ENCODE results near the gene KRTAP2-3.
"Not testable (repeated sequence)": the region's sequence is repeated elsewhere in the genome, so short reads cannot be mapped to it uniquely, and the experiment has no call there.

KRTAP2-3 gene

GRCh38 chr17:41071606-41072360, 11.9 kb upstream of the KRTAP2-3 start:
- DNase-seq (ENCODE audit: low read depth, low spot score): no peak
- no peak overlapping the region for H3K4me3 ChIP-seq (ENCODE audit: low read length)

DNA sequence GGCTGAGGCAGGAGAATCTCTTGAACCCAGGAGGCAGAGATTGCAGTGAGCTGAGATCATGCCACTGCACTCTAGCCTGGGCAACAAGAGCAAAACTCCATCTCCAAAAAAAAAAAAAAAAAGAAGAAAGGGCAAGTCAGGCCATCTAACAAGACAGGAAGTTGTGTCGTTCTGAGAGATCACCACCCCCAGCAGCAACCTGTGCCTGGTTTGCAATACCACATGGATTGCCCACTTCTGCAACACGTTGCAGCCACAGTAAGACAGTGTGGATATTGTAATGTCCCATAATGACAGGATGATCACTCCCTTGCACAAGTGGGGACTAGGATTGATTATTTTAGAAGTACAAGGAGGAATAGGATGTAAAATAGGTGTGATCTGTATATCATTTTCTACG, 9.1 kb upstream of the KRTAP2-3 start:
- H3K4me3 ChIP-seq (ENCODE audit: low read length): no peak overlapping the region
- DNase-seq (ENCODE audit: low read depth, low spot score): no peak

DNA sequence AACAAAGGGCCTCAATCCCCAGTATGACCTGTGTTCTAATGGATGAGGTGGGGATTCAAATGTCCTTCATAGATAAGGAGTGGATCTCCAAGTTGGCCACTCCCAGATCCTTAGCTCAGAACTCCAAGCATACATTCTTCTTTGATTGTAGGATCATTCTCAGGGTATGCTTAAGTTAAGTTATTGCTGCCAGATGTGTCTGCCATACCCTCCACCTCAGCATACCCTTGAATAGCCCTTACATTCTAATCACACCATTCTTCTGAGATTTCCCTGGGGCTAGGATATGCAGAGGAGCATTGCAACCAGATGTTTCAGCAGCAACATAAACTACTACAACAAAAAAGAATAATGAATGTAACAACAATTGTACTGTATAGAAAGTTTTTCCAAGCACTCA, 7.4 kb upstream of the KRTAP2-3 start:
- no peak overlapping the region for H3K4me3 ChIP-seq (ENCODE audit: low read length)
- DNase-seq (ENCODE audit: low read depth, low spot score): no peak

DNA sequence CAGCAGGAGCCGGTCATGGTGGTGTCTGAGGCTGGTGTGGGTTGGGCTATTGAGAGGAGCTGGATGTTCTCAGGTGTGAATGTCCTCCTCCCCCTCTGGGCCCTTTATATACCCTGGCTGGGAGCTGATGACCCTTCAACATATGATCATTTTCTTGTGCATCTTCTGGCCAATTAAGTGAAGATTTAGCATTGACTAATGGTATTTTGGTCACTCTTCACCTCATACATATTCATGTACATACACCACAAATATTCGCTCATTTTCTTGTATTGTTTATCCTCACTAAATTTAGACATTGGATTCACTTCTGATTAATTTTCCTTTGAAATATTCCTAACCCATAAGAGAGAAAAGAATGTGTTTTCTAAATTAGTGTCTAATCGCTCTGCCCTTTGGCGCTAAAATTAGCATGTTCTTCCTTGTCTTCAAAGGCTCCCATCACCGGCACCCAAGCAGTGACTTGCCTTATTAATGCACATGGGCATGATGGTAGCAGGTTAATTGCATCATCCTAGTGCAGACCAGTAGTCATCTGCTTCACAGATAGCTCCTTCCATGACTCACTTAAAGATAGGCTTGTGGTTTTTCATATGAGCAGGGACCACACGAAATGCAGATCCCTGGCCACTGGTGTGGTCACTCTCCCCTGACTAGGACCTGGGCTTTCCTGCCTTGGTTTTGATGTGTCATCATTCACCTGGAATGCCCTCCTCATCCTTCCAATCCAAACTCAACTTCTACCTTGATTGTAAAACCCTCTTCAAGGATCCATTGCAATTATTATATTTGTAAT, 6.1 kb upstream of the KRTAP2-3 start, which contains the start of gene KRTAP2-4:
TSS of gene KRTAP2-4 (minus strand) at position 51 of the 796 bp plus-strand sequence. CDS start at position 17, 34 bp downstream.
- DNase-seq (ENCODE audit: low read depth, low spot score): no peak
- H3K4me3 ChIP-seq (ENCODE audit: low read length): no peak within 1 kb of the TSS

GRCh38 chr17:41065016-41065689, 5.2 kb upstream of the KRTAP2-3 start:
- not testable (repeated sequence) for H3K4me3 ChIP-seq (ENCODE audit: low read length); DNase-seq (ENCODE audit: low read depth, low spot score)

DNA sequence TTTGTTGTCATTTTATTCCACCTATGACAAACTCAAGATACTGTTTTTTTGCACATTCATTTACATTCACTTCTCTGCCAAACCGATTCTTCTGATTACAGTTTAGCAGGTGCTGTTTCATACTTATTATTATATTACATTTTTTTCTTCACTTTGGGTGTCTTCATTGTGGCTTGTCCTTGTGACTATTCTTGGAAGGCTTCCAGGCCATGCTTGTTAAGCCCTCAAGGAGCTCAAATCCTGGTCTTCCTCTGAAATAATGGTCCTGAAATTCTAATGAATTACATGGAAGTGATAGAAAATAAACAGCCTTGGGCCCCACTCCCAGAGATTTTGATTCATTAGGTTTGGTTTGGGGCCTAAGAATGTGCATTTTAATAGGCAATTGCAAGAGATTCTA, 4.4 kb upstream of the KRTAP2-3 start:
- no peak for DNase-seq (ENCODE audit: low read depth, low spot score)
- no peak overlapping the region for H3K4me3 ChIP-seq (ENCODE audit: low read length)

DNA sequence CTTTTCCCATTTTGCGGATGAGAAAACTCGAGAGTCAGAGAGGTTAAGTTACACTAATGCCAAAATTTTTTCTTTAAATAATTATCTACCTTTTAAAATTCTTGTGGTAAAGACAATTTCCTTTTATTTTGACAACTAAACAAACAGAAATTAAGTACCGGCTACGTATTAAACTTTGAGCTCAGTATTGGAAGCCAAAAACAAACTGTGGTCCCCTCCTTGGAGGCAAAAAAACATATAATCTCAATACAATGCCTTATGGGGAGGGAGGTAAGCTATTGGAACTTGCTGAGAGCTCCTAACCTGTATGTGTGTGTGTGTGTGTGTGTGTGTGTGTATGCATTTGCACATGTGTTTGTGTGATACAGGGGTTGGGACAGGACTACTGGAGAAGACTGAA, 3.5 kb upstream of the KRTAP2-3 start:
- H3K4me3 ChIP-seq (ENCODE audit: low read length): no peak overlapping the region
- no peak for DNase-seq (ENCODE audit: low read depth, low spot score)

DNA sequence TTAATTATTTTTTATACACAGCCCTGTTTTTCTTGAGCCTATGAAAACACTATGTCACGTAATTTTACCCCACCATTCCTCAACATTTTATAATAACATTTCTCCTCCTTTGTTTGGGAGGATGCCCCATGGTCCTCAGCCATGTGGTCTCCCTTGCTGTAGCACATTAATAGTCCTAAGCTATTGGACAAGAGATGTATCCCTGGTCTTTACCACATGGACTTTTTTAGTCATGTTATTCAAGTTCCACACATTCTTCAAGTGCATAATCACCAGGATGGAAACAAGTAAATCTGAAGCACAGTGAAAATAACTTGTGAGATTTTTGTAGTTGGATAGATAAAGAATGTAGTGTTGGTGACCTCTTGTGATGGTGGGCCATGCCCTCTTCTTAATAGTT, 2.0 kb upstream of the KRTAP2-3 start:
- DNase-seq (ENCODE audit: low read depth, low spot score): no peak
- H3K4me3 ChIP-seq (ENCODE audit: low read length): no peak overlapping the region

- not testable (repeated sequence) for DNase-seq (ENCODE audit: low read depth, low spot score); H3K4me3 ChIP-seq (ENCODE audit: low read length)
Observed at GRCh38 chr17:41059276-41060051, 450 bp downstream of the KRTAP2-3 start.

GRCh38 chr17:41058741-41059140, 1.2 kb downstream of the KRTAP2-3 start:
- H3K4me3 ChIP-seq (ENCODE audit: low read length): no peak overlapping the region
- no peak for DNase-seq (ENCODE audit: low read depth, low spot score)

- DNase-seq (ENCODE audit: low read depth, low spot score): no peak
Observed at GRCh38 chr17:41057547-41057946, 2.4 kb downstream of the KRTAP2-3 start.

GRCh38 chr17:41055130-41055529, 4.8 kb downstream of the KRTAP2-3 start, which contains the start of gene KRTAP2-2:
TSS of gene KRTAP2-2 (minus strand) at chr17:41055230. CDS start at chr17:41055211, 19 bp downstream.
- not testable (repeated sequence) for H3K4me3 ChIP-seq (ENCODE audit: low read length); DNase-seq (ENCODE audit: low read depth, low spot score)

More at GRCh38 chr17:41057547-41057946, 2.4 kb downstream of the KRTAP2-3 start:
- H3K4me3 ChIP-seq (ENCODE audit: low read length): no peak overlapping the region

DNA sequence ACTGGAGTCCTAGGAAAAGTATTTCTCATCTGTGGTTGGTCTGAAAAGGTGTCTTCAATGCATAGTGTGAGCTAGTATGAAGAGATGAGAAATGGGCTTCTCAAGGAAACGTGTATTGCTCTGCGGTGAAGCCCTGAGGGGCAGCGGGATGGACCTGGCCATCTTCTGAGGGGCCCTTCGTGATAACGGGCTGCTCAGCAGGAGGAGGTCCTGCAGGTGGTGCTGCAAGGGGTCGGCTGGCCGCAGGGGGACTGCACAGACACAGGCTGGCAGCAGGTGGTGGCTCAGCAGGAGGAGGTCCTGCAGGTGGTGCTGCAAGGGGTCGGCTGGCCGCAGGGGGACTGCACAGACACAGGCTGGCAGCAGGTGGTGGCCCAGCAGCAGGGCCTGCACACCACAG, 5.4 kb downstream of the KRTAP2-3 start:
- not testable (repeated sequence) for H3K4me3 ChIP-seq (ENCODE audit: low read length); DNase-seq (ENCODE audit: low read depth, low spot score)

- no peak overlapping the region for H3K4me3 ChIP-seq (ENCODE audit: low read length)
- DNase-seq (ENCODE audit: low read depth, low spot score): no peak
Observed at GRCh38 chr17:41054025-41054424, 5.9 kb downstream of the KRTAP2-3 start.

- no peak overlapping the region for H3K4me3 ChIP-seq (ENCODE audit: low read length)
- no peak for DNase-seq (ENCODE audit: low read depth, low spot score)
Observed at GRCh38 chr17:41052566-41052965, 7.3 kb downstream of the KRTAP2-3 start.

DNA sequence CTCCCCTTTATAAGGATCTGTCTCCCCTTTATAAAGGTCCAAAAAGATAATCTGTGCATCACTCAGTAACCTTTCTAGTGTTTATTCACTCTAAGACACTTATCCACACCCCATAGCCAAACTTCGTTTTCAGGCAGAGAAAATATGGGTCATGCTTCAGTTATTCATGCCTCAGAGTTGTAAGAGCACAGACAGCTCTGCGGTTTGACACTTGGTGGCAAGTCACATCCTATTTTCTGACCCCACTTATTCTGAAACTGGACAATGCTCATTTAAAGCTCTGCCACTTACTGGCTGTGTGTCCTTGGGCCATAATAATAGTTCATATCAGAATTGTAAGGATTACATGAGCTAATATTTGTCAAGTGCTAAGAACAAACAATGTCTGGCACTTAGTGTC, 10.8 kb downstream of the KRTAP2-3 start:
- H3K4me3 ChIP-seq (ENCODE audit: low read length): no peak overlapping the region
- no peak for DNase-seq (ENCODE audit: low read depth, low spot score)

DNA sequence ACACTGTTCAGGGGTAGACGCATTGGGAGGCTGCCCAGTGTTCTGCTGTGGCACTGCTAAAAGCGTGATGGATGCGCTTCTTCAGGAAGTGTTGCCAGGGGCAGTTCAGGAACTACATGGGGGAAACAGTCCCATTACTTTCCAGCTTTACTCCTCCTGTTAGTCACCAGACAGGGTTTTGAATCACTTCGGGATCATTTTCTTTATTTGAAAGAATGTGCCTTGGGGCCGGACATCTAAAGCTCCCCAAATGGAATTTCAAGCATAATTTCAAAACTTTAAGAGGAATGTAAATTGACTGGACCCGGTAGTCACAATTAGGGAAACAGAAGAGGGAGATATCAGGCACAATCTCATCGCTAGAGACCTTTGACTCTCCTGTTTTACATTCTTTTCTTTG, 11.5 kb downstream of the KRTAP2-3 start:
- DNase-seq (ENCODE audit: low read depth, low spot score): no peak
- H3K4me3 ChIP-seq (ENCODE audit: low read length): no peak overlapping the region

DNA sequence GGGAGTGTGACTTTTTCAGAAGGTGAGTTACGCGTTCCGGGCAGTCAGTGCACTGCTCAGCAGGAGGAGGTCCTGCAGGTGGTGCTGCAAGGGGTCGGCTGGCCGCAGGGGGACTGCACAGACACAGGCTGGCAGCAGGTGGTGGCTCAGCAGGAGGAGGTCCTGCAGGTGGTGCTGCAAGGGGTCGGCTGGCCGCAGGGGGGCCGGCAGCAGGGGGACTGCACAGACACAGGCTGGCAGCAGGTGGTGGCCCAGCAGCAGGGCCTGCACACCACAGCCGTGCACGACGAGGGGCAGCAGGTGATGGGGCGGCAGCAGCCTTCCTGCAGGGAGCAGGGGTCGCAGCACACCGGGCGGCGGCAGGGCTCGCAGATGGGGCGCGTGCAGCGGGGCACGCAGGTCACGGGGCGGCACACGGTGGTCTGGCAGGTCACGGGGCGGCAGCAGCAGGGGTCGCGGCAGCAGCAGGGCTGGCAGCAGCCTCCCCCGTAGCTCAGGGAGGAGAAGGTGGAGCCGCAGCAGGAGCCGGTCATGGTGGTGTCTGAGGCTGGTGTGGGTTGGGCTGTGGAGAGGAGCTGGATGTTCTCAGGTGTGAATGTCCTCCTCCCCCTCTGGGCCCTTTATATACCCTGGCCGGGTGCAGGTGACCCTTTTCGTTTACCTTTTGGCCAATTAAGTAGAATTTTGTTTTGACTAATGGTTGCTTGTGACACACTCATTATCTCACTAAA, 13.0 kb downstream of the KRTAP2-3 start, which contains the start of gene KRTAP2-1:
TSS of gene KRTAP2-1 (minus strand) at position 582 of the 731 bp plus-strand sequence. CDS start at position 533, 49 bp downstream.
- not testable (repeated sequence) for DNase-seq (ENCODE audit: low read depth, low spot score); H3K4me3 ChIP-seq (ENCODE audit: low read length)

All from Jurkat, Clone E6-1 (cell line).